Bone marrow (tissue), 2 donors: ENCODE data around the gene CUL5.

Source experiments
- DNase-seq, 2 donors: peaks; one replicate each; lab custom pipeline; 2025; lab: John Stamatoyannopoulos, UW

CUL5 gene

GRCh38 chr11:108008656-108009496 lies at the start of gene CUL5:
TSS of gene CUL5 (plus strand) at chr11:108008898. CDS start at chr11:108009349, 451 bp downstream.
- peak; percentile 78 to 95 for DNase-seq

GRCh38 chr11:107961480-107961879 lies 47.2 kb upstream of the CUL5 start:
- no peak for DNase-seq

- DNase-seq = no peak
Measured at GRCh38 chr11:107962181-107962580, 46.5 kb upstream of the CUL5 start.

DNA sequence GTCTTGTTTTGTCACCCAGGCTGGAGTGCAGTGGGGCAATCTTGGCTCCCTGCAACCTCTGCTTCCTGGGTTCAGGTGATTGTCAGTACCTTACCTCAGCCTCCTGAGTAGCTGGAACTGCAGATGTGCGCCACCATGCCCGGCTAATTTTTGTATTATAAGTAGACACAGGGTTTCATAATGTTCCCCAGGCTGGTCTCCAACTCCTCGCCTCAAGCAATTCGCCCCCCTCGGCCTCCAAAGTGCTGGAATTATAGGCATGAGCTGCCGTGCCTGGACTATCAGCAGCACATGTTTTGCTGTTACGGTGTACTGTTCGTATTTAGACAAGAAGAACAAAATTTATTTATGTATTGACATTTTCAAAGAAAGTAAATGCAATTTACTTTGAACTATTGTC lies 45.6 kb upstream of the CUL5 start:
- no peak for DNase-seq

DNA sequence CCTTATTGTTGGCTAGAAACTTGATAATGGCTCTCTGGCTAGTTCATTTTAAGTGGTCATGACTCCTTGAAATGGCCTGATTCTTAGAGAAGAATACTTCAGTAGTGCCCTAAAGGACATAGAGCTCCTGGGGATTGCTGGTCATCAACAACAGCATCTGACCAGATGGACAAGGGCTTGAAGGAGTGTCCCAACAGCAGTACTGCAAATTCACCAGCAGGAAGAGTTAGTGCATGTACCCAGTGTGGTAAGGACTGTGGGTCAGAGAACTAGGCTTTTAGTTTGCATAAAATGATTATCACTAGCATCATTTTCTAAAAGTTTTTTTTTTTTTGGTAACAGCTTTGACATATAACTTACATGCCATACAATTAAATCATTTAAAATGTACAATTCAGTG lies 39.5 kb upstream of the CUL5 start:
- no peak for DNase-seq

- DNase-seq = no peak
Measured at GRCh38 chr11:107970049-107970448, 38.6 kb upstream of the CUL5 start.

DNA sequence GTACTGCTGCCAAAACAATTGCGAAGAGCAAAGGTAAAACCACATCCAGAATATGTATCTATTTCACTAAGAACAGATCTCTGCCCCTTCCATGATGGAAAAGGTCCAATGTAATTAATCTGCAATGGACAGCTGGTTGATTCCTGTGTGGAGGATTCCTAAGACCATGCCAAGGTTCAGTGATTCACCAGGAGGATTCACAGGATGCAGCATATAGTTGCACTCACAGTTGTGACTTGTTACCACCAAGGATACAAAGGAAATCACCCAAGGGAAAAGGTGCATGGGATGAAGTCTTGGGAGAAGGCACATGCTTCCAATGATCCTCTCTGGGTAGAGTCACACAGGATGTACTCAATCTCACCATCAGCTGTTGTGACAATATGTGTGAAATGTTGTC lies 35.1 kb upstream of the CUL5 start:
- no peak for DNase-seq

GRCh38 chr11:107988397-107989158 lies 20.1 kb upstream of the CUL5 start:
- no peak for DNase-seq

GRCh38 chr11:107991868-107992414 lies 16.8 kb upstream of the CUL5 start:
- no peak for DNase-seq

- DNase-seq = no peak
Measured at GRCh38 chr11:107996006-107996776, 12.5 kb upstream of the CUL5 start.

GRCh38 chr11:107998761-107999160 lies 9.9 kb upstream of the CUL5 start:
- DNase-seq = no peak

DNA sequence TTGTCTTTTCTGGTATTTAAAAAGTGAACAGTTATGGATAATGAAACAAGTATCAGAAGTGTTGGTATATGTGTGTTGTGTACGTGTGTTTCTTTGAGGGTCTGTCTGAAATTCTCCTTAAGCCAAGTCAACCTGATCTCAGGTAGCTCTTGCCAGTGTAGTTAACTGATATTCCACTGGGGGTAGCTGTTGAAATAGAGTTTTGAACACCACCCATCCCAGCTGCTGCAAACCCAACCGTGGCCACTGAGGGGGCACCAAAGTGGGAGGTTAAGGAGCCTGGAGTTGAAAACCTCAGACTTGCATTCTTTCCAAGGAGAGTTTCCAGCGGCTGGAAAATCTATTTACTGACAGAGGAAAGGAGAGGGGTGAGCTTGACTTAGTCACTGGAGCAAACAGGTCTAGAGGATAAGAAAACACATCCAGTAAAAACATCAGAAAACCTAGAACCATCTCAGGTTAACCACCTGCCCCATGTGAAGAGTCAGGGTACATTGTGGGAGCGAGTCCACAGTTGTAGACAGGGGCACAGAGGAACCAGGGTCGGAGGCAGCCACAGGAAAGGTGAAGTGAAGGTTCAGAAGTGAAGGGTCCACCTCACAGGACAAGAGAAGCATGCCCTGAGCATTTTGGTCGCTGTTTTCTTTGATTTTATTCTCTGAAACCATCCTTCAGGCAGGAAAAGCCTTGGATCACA lies 8.8 kb upstream of the CUL5 start:
- peak in 1 of 2 donors; percentile 36 for DNase-seq

DNA sequence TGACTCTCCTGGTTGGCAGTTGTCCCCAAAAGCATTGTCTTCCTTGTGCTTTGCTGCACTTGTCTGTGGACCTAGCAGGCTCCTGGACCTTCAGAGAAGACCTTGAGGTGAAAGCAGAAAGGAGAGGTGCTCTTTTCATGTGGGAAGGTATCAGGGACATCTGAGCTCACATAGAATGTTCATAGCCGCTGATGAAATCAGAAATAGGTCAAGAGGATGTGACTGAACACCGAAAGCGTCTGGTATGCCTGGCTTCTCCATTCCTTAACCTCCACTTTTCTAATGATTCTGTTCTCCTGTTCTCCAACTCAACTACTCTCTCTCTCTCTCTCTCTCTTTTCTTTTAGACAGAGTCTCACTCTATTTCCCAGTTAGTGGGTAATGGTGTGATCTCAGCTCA lies 6.2 kb upstream of the CUL5 start:
- no peak for DNase-seq

- DNase-seq = no peak
Measured at GRCh38 chr11:108003623-108004022, 5.1 kb upstream of the CUL5 start.

DNA sequence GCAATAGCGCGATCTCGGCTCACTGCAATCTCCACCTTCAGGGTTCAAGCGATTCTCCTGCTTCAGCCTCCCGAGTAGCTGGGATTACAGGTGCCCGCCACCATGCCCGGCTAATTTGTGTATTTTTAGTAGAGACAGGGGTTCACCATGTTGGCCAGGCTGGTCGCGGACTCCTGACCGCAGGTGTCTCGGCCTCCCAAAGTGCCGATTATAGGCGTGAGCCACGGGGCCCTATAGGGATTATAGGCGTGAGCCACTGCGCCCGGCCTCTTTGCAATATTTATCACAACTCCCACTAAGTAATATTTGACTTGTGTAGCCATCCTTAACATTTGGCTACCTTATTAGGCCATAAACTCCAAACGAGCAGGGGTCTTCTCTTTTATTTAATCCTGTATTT lies 879 bp upstream of the CUL5 start:
- DNase-seq = no peak

GRCh38 chr11:108009497-108010370 lies 1.0 kb downstream of the CUL5 start:
- no peak for DNase-seq

DNA sequence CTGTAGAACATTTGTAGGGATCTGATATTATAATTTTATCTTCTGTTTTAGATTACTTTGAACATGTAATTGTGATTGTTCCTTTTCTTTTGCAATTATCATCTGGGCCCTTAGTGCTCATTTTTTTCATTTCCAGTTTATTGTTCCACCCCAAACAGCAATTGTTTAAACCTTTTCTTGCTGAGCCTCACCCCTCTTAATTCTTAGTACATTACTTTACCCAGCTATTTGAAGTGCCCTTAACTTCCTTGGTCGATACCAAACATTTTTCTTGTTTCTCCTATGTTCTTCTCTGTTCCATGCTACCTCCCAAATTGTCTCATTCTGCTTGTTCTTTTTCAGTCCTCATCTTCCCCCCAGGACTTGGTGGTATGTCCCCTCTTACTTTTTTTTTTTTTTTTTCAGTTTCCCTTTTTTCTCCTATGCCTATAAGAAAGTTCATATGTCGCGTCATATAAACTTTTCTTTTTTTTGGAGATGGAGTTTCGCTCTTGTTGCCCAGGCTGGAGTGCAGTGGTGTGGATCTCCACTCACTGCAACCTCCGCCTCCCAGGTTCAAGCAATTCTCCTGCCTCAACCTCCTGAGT lies 3.5 kb downstream of the CUL5 start:
- DNase-seq = no peak

DNA sequence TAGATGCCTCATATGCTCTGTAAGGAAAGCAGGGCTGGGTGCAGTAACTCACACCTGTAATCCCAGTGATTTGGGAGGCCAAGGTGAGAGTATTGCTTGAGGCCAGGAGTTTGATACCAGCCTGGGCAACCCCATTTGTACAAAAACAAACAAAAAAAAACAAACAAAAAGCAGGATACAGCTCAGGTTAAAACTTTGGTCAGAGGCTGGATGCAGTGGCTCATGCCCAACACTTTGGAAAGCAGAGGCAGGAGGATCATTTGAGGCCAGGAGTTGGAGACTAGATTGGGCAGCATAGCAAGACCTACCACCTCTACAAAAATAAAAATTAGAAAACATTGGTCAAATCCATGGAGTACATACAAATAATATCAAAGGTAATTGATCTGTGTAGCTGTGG lies 7.9 kb downstream of the CUL5 start:
- no peak for DNase-seq

GRCh38 chr11:108018708-108019107 lies 10.0 kb downstream of the CUL5 start:
- DNase-seq = no peak

DNA sequence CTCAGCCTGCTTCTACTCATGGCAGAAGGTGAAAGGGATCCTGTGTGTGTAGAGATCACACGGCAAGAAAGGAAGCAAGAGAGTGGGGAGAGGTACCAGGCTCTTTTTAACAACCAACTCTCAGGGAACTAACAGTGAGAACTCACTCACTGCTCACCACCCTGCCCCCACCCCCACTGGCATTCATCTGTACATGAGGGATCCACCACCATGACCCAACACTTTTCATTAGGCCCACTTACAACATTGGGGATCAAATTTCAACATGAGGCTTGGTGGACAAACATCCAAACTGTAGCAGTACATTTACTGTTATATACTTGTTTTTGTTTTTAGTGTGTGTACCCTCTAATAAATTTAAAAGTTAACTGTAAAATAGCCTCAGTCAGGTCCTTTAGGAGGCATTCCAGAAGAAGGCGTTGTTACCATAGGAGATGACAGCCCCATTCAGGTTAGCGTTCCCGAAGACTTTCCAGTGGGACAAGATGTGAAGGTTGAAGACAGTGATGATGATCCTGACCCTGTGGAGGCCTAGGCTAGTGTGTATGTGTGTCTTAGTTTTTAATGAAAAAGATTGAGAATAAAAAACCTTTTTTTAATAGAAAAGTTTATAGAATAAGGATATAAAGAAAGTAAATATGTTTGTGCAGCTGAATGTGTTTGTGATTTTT lies 11.3 kb downstream of the CUL5 start:
- no peak for DNase-seq
